ENCODE measurements around the gene ASCC1.

Gene ASCC1

GRCh38 chr10:72127571-72127970, 88.5 kb downstream of the ASCC1 start:
- Histone ChIP-seq H3K79me2 (ENCODE audit: insufficient read depth, low read length) (no peaks in the 10 kb centered on the region), H4K20me1 (ENCODE audit: insufficient read depth, low read length) (no peaks in the 10 kb centered on the region), H2AFZ (ENCODE audit: low read depth, low read length) (no peak overlapping the region), H3K9ac (ENCODE audit: low read depth, low read length) (no peak overlapping the region), H3K36me3 (ENCODE audit: insufficient read depth, low read length) (peaks cover 30% of the 10 kb centered on the region), H3K27me3 (ENCODE audit: insufficient read depth, low read length, poor library complexity) (no peaks in the 10 kb centered on the region), H3K4me3 (ENCODE audit: low read depth in 1 of 2, low read length in 2 of 2) (no peak overlapping the region), H3K27ac (ENCODE audit: low read length) (no peak overlapping the region), H3K4me2 (ENCODE audit: insufficient read depth, low read length) (no peak overlapping the region), H3K4me1 (ENCODE audit: insufficient read depth, low read length) (no peaks in the 10 kb centered on the region), H3K9me3 (ENCODE audit: insufficient read depth, low read length, severe bottlenecking) (no peaks in the 10 kb centered on the region)
- TF ChIP-seq, protein P1, sequence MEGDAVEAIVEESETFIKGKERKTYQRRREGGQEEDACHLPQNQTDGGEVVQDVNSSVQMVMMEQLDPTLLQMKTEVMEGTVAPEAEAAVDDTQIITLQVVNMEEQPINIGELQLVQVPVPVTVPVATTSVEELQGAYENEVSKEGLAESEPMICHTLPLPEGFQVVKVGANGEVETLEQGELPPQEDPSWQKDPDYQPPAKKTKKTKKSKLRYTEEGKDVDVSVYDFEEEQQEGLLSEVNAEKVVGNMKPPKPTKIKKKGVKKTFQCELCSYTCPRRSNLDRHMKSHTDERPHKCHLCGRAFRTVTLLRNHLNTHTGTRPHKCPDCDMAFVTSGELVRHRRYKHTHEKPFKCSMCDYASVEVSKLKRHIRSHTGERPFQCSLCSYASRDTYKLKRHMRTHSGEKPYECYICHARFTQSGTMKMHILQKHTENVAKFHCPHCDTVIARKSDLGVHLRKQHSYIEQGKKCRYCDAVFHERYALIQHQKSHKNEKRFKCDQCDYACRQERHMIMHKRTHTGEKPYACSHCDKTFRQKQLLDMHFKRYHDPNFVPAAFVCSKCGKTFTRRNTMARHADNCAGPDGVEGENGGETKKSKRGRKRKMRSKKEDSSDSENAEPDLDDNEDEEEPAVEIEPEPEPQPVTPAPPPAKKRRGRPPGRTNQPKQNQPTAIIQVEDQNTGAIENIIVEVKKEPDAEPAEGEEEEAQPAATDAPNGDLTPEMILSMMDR (IDR thresholded peaks at IDR 0.05; ENCODE audit: borderline replicate concordance, extremely low read depth, low read length, poor library complexity, severe bottlenecking), result no peak
- no peak for TF ChIP-seq EZH2 (IDR thresholded peaks at IDR 0.05; ENCODE audit: borderline replicate concordance, low read depth, low read length, severe bottlenecking)
- DNase-seq (no peak), ATAC-seq (ENCODE audit: insufficient read depth, low read depth) (no peak)

DNA sequence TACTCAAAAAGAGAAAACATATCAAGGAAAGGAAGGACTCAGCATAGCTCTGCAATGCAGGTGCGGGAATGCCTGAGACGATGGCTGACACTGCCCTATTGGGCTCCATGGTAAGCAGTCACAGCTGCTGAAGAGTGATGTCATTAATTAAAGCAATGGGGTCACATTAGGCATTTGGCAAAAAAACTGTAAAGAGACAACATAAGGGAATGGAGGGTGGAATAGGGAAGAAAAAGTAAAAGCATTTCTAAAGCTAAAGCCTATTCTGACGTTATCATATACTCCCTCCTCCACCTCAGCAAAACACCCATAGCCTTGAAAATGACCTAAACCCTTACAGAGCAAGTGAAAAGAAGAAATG, 89.2 kb downstream of the ASCC1 start:
- H3K79me2 ChIP-seq (ENCODE audit: insufficient read depth, low read length), result no peaks in the 10 kb centered on the region
- no peaks in the 10 kb centered on the region for H4K20me1 ChIP-seq (ENCODE audit: insufficient read depth, low read length)
- no peaks in the 10 kb centered on the region for H3K27me3 ChIP-seq (ENCODE audit: insufficient read depth, low read length, poor library complexity)
- H3K9me3 ChIP-seq (ENCODE audit: insufficient read depth, low read length, severe bottlenecking), result no peaks in the 10 kb centered on the region
- no peak overlapping the region for H3K4me2 ChIP-seq (ENCODE audit: insufficient read depth, low read length)
- H2AFZ ChIP-seq (ENCODE audit: low read depth, low read length), result no peak overlapping the region
- peaks cover 27% of the 10 kb centered on the region for H3K36me3 ChIP-seq (ENCODE audit: insufficient read depth, low read length)
- TF ChIP-seq, protein P1 (IDR thresholded peaks at IDR 0.05; ENCODE audit: borderline replicate concordance, extremely low read depth, low read length, poor library complexity, severe bottlenecking), result no peak
- no peak for TF ChIP-seq EZH2 (IDR thresholded peaks at IDR 0.05; ENCODE audit: borderline replicate concordance, low read depth, low read length, severe bottlenecking)
- no peak overlapping the region for H3K27ac ChIP-seq (ENCODE audit: low read length)
- ATAC-seq (ENCODE audit: insufficient read depth, low read depth) (no peak), DNase-seq (no peak)
- no peaks in the 10 kb centered on the region for H3K4me1 ChIP-seq (ENCODE audit: insufficient read depth, low read length)
- no peak overlapping the region for H3K4me3 ChIP-seq (ENCODE audit: low read depth in 1 of 2, low read length in 2 of 2)
- no peak overlapping the region for H3K9ac ChIP-seq (ENCODE audit: low read depth, low read length)

- H3K4me1 ChIP-seq (ENCODE audit: insufficient read depth, low read length), result no peaks in the 10 kb centered on the region
- H3K4me2 ChIP-seq (ENCODE audit: insufficient read depth, low read length), result no peak overlapping the region
- no peak for DNase-seq
- peaks cover 27% of the 10 kb centered on the region for H3K36me3 ChIP-seq (ENCODE audit: insufficient read depth, low read length)
- H3K9me3 ChIP-seq (ENCODE audit: insufficient read depth, low read length, severe bottlenecking), result no peaks in the 10 kb centered on the region
- no peak for TF ChIP-seq EZH2 (IDR thresholded peaks at IDR 0.05; ENCODE audit: borderline replicate concordance, low read depth, low read length, severe bottlenecking)
- TF ChIP-seq, protein P1 (IDR thresholded peaks at IDR 0.05; ENCODE audit: borderline replicate concordance, extremely low read depth, low read length, poor library complexity, severe bottlenecking), result peak; percentile 46
- no peaks in the 10 kb centered on the region for H4K20me1 ChIP-seq (ENCODE audit: insufficient read depth, low read length)
- H3K4me3 ChIP-seq (ENCODE audit: low read depth in 1 of 2, low read length in 2 of 2), result no peak overlapping the region
- H3K27me3 ChIP-seq (ENCODE audit: insufficient read depth, low read length, poor library complexity), result no peaks in the 10 kb centered on the region
- H3K27ac ChIP-seq (ENCODE audit: low read length), result peak overlapping the region; percentile 23; the same call in 1 of the 2 replicates
- H2AFZ ChIP-seq (ENCODE audit: low read depth, low read length), result no peak overlapping the region
- no peak; the same call in 2 of the 3 replicates for ATAC-seq (ENCODE audit: insufficient read depth, low read depth)
- no peak overlapping the region for H3K9ac ChIP-seq (ENCODE audit: low read depth, low read length)
- no peaks in the 10 kb centered on the region for H3K79me2 ChIP-seq (ENCODE audit: insufficient read depth, low read length)
Measured at GRCh38 chr10:72126184-72126871, 89.7 kb downstream of the ASCC1 start.

Data from DND-41 (cell line).